NCI-H2171 (cell line): ENCODE data around the gene SERPINF2.
"Not testable (repeated sequence)": the region's sequence is repeated elsewhere in the genome, so short reads cannot be mapped to it uniquely, and the experiment has no call there.

ENCODE experiments used
- DNase-seq: peaks from one replicate; lab custom pipeline; 2025; lab: John Stamatoyannopoulos, UW

SERPINF2 gene

DNA sequence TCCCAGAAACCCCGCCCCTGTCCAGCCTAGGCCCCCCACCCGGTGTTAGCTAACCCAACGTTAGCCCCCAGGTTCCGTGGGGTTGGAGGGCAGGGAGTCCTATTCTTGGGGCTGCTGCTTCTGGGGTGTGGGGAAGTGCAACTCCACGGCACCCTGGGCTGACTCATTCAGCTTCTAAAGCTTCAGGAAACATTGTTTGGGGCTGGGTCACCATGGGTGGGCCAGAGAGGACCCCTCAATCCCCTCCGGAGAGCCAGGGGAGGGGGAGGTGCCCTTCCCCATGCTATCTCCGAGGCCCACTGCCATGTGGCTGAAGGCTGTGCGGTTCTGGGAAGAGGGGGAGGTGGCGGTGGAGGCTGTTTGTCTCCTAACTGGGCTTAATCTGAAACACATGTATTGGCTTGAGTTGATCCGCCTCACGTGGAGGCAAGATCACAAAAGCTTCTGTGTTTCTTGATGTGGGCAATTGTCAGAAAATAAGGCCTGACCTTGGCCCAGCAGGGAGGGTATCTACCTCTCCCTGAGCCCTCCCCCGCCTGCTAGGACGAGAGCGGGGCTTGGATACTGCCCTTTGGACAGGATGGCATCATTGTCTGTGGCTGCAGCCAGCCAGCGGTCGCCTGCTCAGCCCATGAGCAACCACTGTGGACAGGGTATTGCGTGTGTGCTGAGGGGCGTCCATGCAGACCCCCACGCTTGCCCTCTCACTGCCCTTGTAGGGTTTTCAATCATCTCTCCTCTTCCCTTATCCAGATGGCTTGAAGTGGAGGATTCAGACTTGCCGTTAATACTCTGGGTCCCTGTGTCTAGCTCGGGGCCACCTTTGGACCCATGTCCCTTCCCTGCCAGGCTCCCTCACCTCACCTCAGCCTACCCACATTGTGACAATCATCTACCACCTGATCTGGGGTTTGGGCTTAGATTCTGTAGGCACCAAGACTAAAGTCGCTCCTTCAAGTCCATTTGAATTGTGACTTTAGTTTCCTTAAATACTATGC is 20.5 kb downstream of the SERPINF2 start:
- DNase-seq, result no peak

DNA sequence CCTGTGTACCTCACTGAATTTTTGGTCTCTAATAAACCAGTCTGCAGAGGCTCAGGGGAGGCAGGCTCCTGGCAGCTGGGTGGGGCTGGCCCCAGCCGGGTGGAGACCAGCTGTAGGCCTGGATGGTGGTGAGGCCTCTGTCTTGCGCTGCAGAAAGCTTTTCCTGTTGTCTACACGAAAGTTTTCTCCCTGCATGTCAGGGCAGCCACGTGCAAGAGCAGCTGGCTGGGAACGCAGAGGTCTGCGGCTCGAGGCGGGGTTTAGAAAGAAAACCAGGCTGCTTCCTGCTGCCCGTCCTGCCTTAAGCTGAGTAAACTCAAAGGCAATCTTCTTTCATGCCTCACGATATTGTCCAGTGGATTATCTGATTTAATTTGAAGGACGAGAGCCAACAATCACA is 21.6 kb downstream of the SERPINF2 start:
- DNase-seq, result peak; percentile 37

DNA sequence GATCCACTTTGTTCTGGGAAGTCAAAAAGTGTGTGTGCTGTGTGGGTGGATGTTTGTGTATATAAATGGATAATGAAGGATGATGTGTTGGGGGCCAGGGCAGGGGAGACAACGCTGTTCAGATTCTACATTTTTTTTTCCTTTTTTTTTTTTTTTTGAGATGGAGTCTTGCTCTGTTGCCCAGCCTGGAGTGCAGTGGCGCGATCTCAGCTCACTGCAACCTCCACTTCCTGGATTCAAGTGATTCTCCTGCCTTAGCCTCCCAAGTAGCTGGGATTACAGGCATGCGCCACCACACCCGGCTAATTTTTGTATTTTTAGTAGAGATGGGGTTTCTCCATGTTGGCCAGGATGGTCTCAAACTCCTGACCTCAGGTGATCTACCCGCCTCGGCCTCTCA is 22.0 kb downstream of the SERPINF2 start:
- not testable (repeated sequence) for DNase-seq

DNA sequence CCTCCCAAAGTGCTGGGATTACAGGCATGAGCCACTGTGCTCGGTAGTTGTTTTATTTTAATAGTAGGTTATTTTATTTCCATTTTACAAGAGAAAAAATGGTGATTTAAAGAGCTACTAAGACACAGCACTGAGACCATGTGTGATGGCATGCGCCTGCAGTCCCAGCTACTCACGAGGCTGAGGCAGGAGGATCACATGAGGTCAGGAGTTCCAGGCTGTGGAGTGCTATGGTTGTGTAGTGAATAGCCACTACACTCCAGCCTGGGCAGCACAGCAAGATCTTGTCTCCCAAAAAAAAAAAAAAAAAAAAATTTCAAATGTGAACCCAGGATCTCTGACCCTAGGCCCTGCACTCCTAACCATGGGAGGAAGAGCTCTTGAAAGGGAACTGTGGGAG is 22.9 kb downstream of the SERPINF2 start:
- no peak for DNase-seq

DNA sequence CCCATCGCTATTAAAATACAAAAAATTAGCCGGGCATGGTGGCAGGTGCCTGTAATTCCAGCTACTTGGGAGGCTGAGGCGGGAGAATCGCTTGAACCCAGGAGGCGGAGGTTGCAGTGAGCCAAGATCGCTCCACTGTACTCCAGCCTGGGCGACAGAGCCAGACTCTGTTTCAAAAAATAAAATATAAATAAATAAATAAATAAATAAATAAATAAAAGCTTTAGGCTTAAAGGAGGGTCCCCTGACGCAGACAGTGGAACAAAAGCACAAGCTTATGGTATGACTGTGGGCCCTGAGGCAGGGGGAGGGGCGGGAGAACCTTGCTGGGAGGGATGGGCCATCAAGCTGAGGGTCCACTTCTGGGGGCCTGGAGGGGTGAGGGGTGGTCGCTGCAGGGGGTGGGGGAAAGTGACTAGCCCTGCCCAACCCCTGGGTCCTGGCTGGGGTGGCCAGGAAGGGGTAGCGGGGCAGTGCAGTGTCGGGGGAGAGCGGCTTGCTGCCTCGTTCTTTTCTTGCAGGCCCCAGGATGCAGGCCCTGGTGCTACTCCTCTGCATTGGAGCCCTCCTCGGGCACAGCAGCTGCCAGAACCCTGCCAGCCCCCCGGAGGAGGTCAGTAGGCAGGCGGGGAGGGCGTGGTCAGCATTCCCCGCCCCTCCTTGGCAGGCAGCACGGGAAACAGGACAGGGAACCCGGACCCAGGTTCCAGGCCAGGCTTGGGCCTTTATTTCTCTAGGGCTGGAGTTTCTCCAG is 23.9 kb downstream of the SERPINF2 start:
- no peak for DNase-seq

DNA sequence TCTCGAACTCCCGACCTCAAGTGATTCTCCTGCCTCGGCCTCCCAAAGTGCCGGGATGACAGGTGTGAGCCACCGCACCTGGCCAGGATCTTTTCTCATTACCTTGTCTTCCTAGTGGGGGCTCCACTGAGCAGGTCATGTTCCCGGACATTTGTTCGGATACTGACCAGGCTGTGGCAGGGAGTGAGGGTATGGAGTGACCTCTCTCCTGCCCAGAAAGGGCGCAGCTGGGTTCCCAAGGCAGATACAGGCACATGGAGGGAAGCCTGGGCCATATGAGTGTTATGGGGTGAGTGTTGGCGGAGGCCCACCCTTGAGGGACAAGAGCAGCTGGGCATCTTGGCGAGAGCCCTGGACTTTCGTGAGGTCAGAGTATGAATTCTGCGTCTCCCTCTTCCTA is 24.7 kb downstream of the SERPINF2 start:
- DNase-seq, result no peak

DNA sequence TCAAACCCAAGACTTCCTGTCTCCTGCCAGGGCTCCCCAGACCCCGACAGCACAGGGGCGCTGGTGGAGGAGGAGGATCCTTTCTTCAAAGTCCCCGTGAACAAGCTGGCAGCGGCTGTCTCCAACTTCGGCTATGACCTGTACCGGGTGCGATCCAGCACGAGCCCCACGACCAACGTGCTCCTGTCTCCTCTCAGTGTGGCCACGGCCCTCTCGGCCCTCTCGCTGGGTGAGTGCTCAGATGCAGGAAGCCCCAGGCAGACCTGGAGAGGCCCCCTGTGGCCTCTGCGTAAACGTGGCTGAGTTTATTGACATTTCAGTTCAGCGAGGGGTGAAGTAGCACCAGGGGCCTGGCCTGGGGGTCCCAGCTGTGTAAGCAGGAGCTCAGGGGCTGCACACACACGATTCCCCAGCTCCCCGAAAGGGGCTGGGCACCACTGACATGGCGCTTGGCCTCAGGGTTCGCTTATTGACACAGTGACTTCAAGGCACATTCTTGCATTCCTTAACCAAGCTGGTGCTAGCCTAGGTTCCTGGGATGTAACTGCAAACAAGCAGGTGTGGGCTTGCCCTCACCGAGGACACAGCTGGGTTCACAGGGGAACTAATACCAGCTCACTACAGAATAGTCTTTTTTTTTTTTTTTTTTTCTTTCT is 27.3 kb downstream of the SERPINF2 start:
- DNase-seq, result peak; percentile 97

DNA sequence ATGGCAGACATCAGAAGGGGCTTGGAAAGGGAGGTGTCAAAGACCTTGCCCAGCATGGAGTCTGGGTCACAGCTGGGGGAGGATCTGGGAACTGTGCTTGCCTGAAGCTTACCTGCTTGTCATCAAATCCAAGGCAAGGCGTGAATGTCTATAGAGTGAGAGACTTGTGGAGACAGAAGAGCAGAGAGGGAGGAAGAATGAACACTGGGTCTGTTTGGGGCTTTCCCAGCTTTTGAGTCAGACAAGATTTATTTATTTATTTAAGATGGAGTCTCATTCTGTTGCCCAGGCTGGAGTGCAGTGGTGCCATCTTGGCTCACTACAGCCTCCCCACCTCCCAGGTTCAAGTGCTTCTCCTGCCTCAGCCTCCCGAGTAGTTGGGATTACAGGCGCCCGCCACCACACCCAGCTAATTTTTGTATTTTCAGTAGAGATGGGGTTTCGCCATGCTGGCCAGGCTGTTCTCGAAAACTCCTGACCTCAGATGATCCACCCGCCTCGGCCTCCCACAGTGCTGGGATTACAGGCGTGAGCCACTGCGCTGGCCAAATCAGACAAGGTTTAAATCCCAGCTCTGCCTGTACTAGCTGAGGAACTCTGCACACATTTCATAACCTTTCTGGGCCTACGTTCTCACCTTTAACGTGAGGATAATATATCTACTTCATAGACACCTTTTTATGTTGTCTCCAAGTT is 30.5 kb downstream of the SERPINF2 start:
- not testable (repeated sequence) for DNase-seq

DNA sequence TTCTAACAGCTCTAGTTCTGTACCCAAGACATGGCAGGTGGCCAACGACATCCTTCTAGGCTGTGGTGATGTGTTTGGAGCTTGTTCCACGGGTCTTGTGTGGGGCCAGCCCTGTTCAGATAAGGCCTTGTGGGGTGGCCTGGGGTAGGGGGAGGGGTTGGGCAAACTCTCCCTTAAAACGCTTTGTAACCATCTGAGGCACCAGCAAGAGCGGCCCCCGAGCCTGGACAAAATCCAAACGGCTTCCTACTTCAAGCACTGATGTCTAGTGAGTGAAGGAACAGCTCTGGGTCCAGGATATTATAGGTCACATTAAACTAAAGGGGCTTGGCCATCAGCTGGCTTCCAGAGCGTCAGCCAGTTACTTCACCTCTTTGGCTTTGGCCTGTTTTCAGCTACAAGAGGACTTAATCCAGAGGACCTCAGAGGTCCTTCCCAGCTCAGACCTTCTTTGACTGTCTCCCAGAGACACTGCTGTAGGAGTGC is 31.1 kb downstream of the SERPINF2 start:
- no peak for DNase-seq

DNA sequence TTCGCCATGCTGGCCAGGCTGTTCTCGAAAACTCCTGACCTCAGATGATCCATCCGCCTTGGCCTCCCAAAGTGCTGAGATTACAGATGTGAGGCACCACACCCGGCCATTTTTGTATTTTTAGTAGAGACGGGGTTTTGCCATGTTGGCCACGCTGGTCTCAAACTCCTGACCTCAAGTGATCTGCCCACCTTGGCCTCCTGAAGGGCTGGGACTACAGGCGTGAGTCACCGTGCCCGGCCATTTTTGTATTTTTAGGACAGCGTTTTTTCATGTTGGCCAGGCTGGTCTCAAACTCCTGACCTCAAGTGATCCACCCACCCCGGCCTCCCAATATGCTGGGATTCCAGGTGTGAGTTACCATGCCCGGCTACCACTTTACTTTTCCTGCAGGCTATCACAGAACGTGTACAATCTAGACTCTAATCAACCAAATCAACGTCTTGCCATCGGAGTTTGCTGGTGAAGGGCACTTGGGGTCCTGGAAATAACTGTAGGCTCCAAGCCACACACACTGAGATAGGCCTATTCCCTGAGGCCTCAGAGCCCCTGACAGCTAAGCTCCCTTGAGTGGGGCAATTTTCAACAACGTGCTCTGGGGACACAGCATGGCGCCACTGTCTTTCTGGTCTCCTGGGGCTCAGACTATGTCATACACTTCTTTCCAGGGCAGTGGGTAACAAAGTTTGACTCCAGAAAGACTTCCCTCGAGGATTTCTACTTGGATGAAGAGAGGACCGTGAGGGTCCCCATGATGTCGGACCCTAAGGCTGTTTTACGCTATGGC is 31.9 kb downstream of the SERPINF2 start:
- DNase-seq, result no peak

DNA sequence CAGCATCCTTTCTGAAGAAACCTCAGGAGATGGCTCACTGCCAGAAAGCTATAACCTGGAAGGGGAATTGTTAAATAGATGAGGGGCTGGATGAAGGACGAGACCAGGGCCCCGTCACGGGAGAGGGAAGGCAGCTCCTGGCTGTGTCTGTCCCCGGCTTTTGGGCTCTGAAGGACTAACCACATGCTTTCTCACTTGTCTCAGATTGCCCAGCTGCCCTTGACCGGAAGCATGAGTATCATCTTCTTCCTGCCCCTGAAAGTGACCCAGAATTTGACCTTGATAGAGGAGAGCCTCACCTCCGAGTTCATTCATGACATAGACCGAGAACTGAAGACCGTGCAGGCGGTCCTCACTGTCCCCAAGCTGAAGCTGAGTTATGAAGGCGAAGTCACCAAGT is 33.7 kb downstream of the SERPINF2 start:
- no peak for DNase-seq

DNA sequence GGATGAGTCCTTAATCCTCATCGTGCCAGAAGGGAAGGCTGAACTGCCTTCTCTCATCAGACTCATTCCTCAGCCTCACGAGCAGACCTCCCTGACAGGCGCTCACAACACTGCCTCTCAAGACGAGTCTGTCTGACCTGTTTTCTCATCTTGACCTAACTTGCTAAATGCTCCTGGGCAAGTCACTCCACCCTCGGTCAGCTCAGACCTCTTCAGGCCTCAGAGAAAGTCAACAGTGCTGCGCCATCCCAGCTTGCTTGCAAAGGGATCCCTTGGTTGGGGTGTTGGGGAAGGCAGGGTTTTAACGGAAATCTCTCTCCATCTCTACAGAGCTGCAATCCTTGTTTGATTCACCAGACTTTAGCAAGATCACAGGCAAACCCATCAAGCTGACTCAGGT is 34.2 kb downstream of the SERPINF2 start:
- DNase-seq, result no peak

DNA sequence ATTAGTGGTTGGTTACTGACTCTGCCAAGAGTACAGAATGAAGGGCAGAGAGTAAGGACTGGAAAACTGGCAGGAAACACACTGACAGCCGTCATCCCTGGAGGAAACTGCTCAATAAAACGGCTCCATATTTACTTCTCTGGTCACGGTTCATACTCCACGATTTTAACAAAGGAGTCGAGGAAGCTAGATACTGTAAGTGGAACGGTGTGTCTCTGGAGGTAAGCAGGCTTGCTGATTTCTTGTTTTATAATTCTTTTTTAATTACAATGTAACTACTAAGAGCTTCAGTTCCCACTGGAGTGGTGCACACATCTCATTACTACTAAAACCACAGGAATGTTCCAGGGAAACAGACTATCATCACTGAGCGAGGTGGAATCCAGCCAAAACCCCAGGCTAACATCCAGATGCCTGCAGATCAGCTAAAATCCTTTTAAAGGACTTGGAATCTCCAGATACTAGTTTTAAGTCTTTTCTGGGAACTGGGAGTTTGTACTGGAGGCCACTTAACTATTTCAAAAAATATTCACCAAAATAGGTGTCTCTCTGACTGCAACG is 37.0 kb downstream of the SERPINF2 start:
- DNase-seq, result no peak

DNA sequence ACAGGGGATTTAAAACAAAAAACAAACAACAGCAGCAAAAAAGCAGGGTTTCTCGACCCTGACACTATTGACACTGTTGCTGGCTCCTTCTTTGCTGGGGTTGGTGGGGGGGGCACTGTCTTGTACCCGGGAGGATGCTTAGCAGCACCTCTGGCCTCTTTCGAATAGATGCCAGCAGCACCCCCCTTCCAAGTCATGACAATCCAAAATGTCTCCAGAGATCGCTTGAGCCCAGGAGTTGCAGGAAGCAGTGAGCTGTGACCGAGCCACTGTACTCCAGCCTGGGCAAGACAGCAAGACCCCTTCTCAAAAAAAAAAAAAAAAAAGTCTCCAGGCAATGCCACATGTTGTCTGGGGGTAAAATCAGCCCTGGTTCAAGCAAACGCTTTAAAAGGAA is 39.5 kb downstream of the SERPINF2 start:
- no peak for DNase-seq

DNA sequence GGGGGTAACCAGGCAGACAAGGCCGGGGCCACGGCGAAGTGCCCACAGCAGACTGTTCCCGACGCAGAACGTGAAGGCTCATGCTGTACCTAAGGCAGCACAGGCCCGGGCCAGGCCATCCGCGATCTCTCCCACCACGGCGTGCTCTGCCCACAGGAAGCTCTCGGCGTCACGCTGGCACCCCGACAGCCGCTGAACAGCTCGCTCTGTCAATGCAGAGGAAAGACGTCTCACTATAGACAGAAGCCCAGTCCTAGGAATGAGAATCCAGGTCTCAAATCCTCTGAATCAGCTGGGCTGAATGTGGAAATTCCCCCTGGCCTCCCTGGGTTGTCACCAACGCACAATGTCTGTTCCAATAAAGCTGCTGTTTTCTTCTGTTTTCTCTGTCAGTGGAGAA is 40.6 kb downstream of the SERPINF2 start:
- DNase-seq, result no peak

DNA sequence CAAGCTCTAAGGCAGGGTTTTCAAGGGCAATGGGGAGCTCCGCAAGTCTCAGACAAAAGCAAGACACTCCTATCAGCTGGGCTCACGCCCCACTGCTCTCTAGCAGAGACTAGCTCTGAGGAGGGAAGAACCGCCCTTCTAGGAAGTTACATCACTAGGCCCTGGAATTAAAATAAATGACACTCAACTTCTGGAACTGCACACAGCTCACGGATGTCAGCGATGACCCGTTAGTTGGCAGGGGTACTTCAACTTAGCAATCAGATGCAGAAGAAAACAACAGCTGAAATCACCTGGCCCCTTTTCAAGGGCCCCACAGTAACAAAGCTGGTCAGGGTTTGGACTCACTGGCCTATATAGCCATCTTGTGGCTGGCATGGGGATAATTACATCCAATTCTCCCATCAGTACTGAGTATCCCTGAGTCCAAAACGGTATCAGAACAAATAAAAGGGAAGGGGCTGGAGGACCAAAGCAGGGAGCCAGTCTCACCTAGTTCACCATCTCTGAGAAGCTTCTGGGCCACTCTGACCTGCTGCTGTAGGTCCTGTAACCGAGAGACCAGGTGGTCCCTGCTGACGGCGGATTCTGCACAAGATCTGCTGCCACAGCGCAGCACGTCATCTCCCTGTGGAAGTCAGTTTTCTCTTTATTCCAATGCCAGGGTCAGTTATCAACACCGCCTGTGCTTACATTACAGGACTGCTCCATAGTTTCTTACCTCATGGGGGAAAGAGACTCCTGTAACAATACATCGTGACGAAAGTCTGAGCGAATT is 41.4 kb downstream of the SERPINF2 start:
- DNase-seq, result no peak

DNA sequence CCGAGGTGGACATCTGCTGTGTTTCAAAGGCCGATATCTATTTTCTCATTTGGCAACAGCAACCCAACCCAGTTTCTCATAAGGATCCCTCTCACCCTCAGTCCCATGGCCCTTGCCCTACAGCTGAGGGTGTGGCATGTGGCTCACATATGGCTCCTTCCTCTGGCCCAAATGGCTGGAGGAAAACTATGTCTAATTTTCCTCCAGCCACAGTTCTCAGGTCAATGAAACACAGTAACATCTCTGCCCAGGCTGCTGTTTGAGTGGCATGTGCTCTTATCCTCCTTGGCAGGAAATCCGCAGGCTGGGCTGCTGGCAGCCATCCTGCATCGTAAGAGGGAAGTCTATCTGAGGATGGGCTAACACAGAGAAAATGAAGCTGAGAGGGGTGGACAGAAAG is 43.3 kb downstream of the SERPINF2 start:
- no peak for DNase-seq

DNA sequence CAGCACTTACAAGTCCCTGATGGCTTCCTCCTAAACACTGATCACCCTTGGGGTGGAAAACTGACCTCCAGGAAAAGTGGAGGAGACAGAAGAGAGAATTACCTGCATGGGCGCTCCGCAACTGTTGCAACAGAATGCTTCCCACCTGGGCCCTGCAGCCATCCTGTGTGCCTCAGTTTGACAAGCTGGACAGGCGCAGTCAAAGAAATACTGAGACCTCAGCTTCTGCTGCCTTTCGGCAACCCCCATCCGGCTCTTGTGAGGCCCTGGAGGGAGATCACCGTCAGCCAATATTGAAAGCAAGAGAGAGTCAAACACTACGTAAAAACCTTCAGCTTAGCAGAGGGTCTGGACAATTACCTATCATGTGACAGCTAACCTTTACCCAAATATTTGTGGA is 44.0 kb downstream of the SERPINF2 start:
- DNase-seq, result no peak

DNA sequence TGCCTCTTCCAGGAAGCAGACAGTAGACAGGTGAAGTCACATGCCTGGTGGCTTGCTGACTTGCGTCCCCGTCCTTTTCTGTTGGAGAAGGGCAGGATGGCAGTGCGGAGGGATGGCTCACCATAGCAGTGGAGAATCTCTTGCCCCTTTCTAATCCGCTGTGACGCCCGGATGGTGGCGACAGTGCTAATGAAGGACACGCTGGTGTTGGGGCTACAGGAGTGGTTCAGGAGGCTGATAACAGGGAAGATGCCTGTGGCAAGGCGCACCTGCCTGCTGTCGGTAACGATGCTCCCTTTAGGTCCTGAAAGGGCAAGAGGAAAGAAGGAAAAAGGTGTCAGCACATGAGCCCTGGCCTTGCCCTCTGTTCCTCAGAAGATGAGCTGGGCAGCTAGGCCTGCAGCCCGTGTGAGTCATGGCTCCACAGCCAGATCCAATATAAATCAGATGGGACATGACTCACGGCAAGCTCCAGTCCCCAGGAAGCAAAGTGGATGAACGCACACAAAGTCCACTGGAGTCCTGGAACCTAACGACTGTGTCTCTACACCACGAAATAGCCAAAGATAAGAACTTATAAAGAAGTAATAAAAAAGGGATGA is 44.7 kb downstream of the SERPINF2 start:
- no peak for DNase-seq
